Mesendoderm (in vitro differentiated cells): Measurements from ENCODE around the gene POU3F3. TPM values are rescaled to one million over a fixed set of nuclear protein-coding genes. Genes with fewer than 3 reads are reported as not detected.

Experiments
- DNase-seq: peaks from one replicate; pipeline ENCODE4 v3.0.0; 2013
- H2AK5ac ChIP-seq: 2 replicates; pipeline ENCODE4 v1.6.1; 2013; ENCODE audit warnings: low read length, inconsistent platforms
- H2BK120ac ChIP-seq: 2 replicates; pipeline ENCODE4 v1.6.1; 2013; ENCODE audit warnings: low read depth, mild to moderate bottlenecking, low read length, moderate library complexity, mixed read lengths
- H2BK15ac ChIP-seq: replicated peaks from 2 replicates; pipeline ENCODE4 v1.6.1; 2013; ENCODE audit warnings: low read depth, mild to moderate bottlenecking, moderate library complexity
- H2BK5ac ChIP-seq: 2 replicates; pipeline ENCODE4 v1.6.1; 2013; ENCODE audit warnings: low read length, inconsistent platforms
- H3K18ac ChIP-seq: 2 replicates; pipeline ENCODE4 v1.6.1; 2013; ENCODE audit warnings: mild to moderate bottlenecking, low read length, mixed read lengths
- H3K23ac ChIP-seq: one replicate; pipeline ENCODE4 v1.6.1; 2013; ENCODE audit warnings: low read length
- H3K27ac ChIP-seq: 2 replicates; pipeline ENCODE4 v1.5.1; 2013; ENCODE audit warnings: low read depth, mild to moderate bottlenecking, inconsistent platforms, low read length, moderate library complexity
- H3K27me3 ChIP-seq: 2 replicates; pipeline ENCODE4 v1.6.1; 2013; ENCODE audit warnings: low read length, control low read depth, mild to moderate bottlenecking, inconsistent platforms; ENCODE audit not compliant: insufficient read depth, poor library complexity
- H3K36me3 ChIP-seq: 2 replicates; pipeline ENCODE4 v1.6.1; 2013; ENCODE audit warnings: low read length, inconsistent platforms; ENCODE audit not compliant: control insufficient read depth, insufficient read depth
- H3K4ac ChIP-seq: one replicate; pipeline ENCODE4 v1.6.1; 2013; ENCODE audit warnings: low read depth, mild to moderate bottlenecking, low read length, moderate library complexity
- H3K4me1 ChIP-seq: 2 replicates; pipeline ENCODE4 v1.6.1; 2013; ENCODE audit warnings: low read depth, low read length, inconsistent platforms; ENCODE audit not compliant: control insufficient read depth
- H3K4me2 ChIP-seq: 2 replicates; pipeline ENCODE4 v1.6.1; 2013; ENCODE audit warnings: low read length
- H3K4me3 ChIP-seq: 2 replicates; pipeline ENCODE4 v1.5.1; 2013; ENCODE audit warnings: mild to moderate bottlenecking, low read length
- H3K56ac ChIP-seq: one replicate; pipeline ENCODE4 v1.6.1; 2013; ENCODE audit warnings: low read length
- H3K79me1 ChIP-seq: 2 replicates; pipeline ENCODE4 v1.6.1; 2013; ENCODE audit warnings: low read length, inconsistent platforms
- H3K79me2 ChIP-seq: 2 replicates; pipeline ENCODE4 v1.6.1; 2013; ENCODE audit warnings: mild to moderate bottlenecking, low read length; ENCODE audit not compliant: control insufficient read depth, insufficient read depth
- H3K9ac ChIP-seq: 2 replicates; pipeline ENCODE4 v1.6.1; 2013; ENCODE audit warnings: low read length, inconsistent platforms
- H4K5ac ChIP-seq: one replicate; pipeline ENCODE4 v1.6.1; 2013; ENCODE audit warnings: low read length
- H4K8ac ChIP-seq: one replicate; pipeline ENCODE4 v1.6.1; 2013; ENCODE audit warnings: low read depth, mild to moderate bottlenecking, control low read depth, low read length, moderate library complexity
- WGBS: extraction: QIAGEN DNeasy Blood & Tissue Kit; methylation state at CpG from one replicate; pipeline ENCODE4 v1.1.7; 2013; ENCODE audit warnings: low lambda C conversion rate, missing lambda C conversion rate; ENCODE audit not compliant: insufficient coverage; ENCODE audit errors: extremely low coverage; 5-methylcytosine and 5-hydroxymethylcytosine counted together
- polyA plus RNA-seq, 2 experiments: library from polyadenylated mRNA; stranded (reverse); fragments of 200-250 nt; gene quantifications; one replicate each; pipeline ENCODE4 v1.2.3, GENCODE V29; 2013

The POU3F3 gene
- 0.06 TPM for polyA plus RNA-seq (2013, experiment 1 of 2)
- 0.06 TPM for polyA plus RNA-seq (2013, experiment 2 of 2)

DNA sequence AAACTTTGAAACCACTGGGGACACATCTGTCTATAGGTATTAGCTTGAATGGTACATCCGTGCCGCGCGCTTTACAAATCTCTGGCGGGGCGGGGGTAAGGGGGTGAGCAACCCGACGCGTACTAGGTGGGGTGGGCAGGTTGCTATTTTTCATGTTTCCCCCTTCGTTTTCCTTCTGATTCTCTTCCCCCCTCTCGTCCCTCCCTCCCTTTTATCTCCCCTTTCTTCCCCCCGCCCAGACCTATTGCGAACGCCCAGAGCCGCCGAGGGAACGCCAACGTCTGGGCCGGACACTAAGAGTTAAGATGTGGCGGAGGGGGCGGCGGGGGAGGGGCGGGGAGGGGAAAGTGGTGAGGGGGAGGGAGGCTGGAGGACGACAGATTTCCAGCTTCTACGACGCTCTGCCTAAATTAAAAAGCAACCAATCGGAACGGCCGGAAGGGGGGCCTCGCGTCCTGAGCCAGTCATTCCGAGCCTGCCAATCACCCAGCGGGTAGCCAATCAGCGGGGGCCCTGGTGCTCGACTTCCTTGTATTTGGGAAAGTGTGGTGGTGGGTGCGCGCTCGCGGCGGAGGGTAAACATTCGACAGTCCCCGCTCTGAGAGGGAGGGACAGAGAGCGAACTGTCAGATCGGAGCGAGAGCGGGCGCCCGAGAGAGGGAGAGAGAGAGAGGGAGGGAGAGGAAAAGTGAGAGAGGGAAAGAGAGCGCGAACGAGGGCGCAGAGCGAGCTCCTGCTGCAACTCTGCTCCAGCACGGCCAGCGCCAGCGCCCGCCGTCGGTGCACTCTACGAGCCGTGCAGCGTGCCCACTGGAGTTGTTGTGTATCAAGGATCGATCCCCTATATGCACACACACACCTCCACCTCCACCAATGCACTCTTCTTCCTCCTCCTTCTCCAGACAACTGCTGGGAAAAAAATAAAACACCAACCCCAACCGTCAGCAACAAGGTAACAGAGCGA, at the start of gene POU3F3:
POU3F3 (plus strand) TSS at position 582 of the 964 bp plus-strand sequence. CDS start 1,396 bp downstream, outside the sequence.
- Histone ChIP-seq H3K18ac (peak within 1 kb of the TSS; percentile 30), H3K56ac (peak within 1 kb of the TSS; percentile 34), H3K36me3 (no peaks in the 10 kb centered on the region), H3K27ac (no peak within 1 kb of the TSS), H2BK120ac (no peak within 1 kb of the TSS), H3K79me1 (no peaks in the 10 kb centered on the region), H2BK15ac (no peak within 1 kb of the TSS), H3K9ac (no peak within 1 kb of the TSS), H3K4me1 (no peaks in the 10 kb centered on the region), H3K79me2 (no peaks in the 10 kb centered on the region), H2BK5ac (no peak within 1 kb of the TSS), H3K4ac (no peak within 1 kb of the TSS), H4K5ac (no peak within 1 kb of the TSS), H3K23ac (no peak within 1 kb of the TSS), H3K4me2 (peak within 1 kb of the TSS; percentile 93), H3K27me3 (peaks cover 40% of the 10 kb centered on the region), H2AK5ac (no peak within 1 kb of the TSS), H3K4me3 (peak within 1 kb of the TSS; percentile 30), H4K8ac (no peak within 1 kb of the TSS)
- no CpG with 5 or more reads among the region's 65 CpGs for WGBS
- DNase-seq: peak; percentile 99

DNA sequence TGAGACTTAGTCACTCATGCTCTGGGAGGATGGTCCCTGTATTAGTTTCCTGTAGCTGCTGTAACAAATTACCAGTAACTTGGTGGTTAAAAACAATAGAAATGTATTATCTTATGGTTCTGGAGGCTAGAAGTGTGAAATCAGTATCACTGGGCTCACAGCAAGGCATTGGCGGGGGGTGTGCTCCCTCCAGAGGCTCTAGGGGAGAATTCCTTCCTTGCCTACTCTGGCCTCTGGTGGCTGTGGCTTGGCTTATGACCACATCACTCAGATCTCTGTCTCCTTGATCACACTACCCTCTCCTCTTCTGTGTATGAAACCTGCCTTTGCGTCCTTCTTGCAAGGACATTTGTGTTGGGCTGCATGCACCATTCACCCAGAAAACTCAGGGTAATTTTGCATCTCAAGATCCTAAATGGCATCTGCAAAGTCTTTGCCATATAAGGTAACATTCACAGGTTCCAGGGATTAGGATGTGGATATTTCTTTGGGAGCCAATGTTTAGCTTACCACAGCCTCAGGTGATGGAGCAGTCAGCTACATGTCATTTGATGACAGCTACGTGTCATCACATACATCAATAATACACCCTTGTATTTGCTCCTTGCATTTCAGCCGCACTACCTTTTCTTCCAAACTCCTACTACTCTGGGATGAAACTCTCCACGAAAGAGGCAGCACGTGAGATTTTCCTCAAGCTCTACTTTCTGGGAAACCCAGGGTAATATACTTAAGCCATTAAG, 49.6 kb upstream of the POU3F3 start:
- Histone ChIP-seq H3K4me2 (no peak overlapping the region), H3K79me2 (no peaks in the 10 kb centered on the region), H2BK120ac (no peak overlapping the region), H3K23ac (no peak overlapping the region), H3K4me3 (no peak overlapping the region), H3K4ac (no peak overlapping the region), H4K8ac (no peak overlapping the region), H3K18ac (no peak overlapping the region), H2AK5ac (no peak overlapping the region), H3K56ac (no peak overlapping the region), H2BK5ac (no peak overlapping the region), H4K5ac (no peak overlapping the region), H3K27ac (no peak overlapping the region), H3K79me1 (no peaks in the 10 kb centered on the region), H3K36me3 (no peaks in the 10 kb centered on the region), H3K9ac (no peak overlapping the region), H2BK15ac (no peak overlapping the region), H3K27me3 (no peaks in the 10 kb centered on the region), H3K4me1 (peaks cover 2% of the 10 kb centered on the region)
- DNase-seq: peak; percentile 65
- WGBS: no CpG with 5 or more reads among the region's 6 CpGs

DNA sequence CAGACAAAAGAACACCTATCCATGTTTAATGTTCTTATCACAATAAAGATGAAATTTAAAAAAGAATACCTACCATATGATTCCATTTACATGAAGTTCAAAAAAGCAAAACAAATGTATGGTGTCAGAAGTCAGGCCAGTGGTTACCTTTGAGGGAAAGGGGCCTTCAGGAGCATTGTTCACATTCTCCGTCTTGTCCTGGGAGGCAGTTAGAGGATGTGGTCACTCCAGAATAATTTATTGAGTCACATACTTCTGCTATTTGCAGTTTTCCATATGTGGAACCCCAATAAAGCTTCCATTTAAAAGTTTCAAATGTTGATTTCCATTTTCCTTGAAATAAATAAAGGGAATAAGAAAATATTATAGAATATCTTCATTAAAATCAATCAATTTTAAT, 41.6 kb upstream of the POU3F3 start:
- H3K9ac ChIP-seq: no peak overlapping the region
- H3K4me3 ChIP-seq: no peak overlapping the region
- no peak overlapping the region for H3K27ac ChIP-seq
- WGBS: no CpG with 5 or more reads among the region's 1 CpG
- H3K79me1 ChIP-seq: no peaks in the 10 kb centered on the region
- H2BK120ac ChIP-seq: no peak overlapping the region
- no peak overlapping the region for H3K23ac ChIP-seq
- H3K36me3 ChIP-seq: no peaks in the 10 kb centered on the region
- H3K56ac ChIP-seq: no peak overlapping the region
- no peak overlapping the region for H4K5ac ChIP-seq
- H3K27me3 ChIP-seq: no peaks in the 10 kb centered on the region
- DNase-seq: peak; percentile 8
- no peak overlapping the region for H2AK5ac ChIP-seq
- H2BK15ac ChIP-seq: no peak overlapping the region
- H3K18ac ChIP-seq: no peak overlapping the region
- no peak overlapping the region for H3K4ac ChIP-seq
- H2BK5ac ChIP-seq: no peak overlapping the region
- H3K4me1 ChIP-seq: no peaks in the 10 kb centered on the region
- no peaks in the 10 kb centered on the region for H3K79me2 ChIP-seq
- H4K8ac ChIP-seq: no peak overlapping the region
- no peak overlapping the region for H3K4me2 ChIP-seq

DNA sequence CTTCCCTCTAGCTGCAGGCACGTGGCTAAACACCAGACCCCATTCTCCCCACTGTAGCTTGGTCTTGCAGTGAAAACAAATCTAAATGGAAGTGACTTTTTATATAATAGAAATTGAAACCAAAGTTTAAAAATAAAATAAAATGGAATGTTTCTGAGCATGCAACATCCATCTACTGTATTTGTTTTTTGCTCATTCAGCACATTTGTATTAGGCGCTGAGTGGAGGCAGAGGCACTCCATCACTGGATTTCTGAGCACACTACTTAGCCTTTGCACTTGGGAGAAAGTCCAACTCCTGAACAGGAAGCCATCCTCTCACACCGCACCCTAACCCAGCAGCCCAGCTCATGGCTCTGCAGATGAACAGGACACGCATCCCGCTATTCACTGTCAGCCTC, 37.8 kb upstream of the POU3F3 start:
- Histone ChIP-seq H3K27me3 (no peaks in the 10 kb centered on the region), H4K8ac (no peak overlapping the region), H3K4me3 (no peak overlapping the region), H3K23ac (no peak overlapping the region), H3K79me2 (no peaks in the 10 kb centered on the region), H2BK15ac (no peak overlapping the region), H3K36me3 (no peaks in the 10 kb centered on the region), H2AK5ac (no peak overlapping the region), H3K4me1 (no peaks in the 10 kb centered on the region), H4K5ac (no peak overlapping the region), H3K56ac (no peak overlapping the region), H3K27ac (no peak overlapping the region), H3K9ac (no peak overlapping the region), H2BK120ac (no peak overlapping the region), H3K4ac (no peak overlapping the region), H3K4me2 (no peak overlapping the region), H2BK5ac (no peak overlapping the region), H3K79me1 (no peaks in the 10 kb centered on the region), H3K18ac (no peak overlapping the region)
- no CpG with 5 or more reads among the region's 5 CpGs for WGBS
- no peak for DNase-seq

DNA sequence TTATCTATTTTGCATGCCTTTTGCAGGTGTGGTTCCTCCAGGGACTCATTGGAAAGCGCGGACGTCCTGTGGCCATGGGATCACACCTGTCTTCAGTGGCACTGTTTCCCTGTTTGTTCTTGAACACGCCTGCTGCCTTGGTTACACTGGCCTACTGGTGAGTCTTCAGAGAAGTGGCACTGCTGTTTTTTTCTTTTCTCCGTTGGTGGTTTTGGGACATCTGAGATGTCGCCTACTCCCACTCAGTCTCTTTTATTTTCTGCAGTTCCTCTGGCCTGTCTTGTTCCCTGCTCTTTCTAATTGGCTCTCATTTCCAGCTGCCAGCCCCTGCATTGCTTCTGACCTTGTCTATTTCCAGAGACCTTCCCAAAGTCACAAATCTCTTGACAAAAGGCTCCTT, 35.7 kb upstream of the POU3F3 start:
- H4K8ac ChIP-seq: no peak overlapping the region
- no peak overlapping the region for H3K27ac ChIP-seq
- no peak overlapping the region for H2AK5ac ChIP-seq
- H3K27me3 ChIP-seq: no peaks in the 10 kb centered on the region
- DNase-seq: no peak
- H3K79me2 ChIP-seq: no peaks in the 10 kb centered on the region
- no peaks in the 10 kb centered on the region for H3K79me1 ChIP-seq
- no peak overlapping the region for H3K4me2 ChIP-seq
- no peak overlapping the region for H3K18ac ChIP-seq
- H3K4me3 ChIP-seq: no peak overlapping the region
- H3K4ac ChIP-seq: no peak overlapping the region
- no peak overlapping the region for H3K9ac ChIP-seq
- no peak overlapping the region for H4K5ac ChIP-seq
- no peak overlapping the region for H2BK15ac ChIP-seq
- H3K4me1 ChIP-seq: no peaks in the 10 kb centered on the region
- no peak overlapping the region for H2BK5ac ChIP-seq
- H3K36me3 ChIP-seq: no peaks in the 10 kb centered on the region
- WGBS: no CpG with 5 or more reads among the region's 6 CpGs
- no peak overlapping the region for H3K56ac ChIP-seq
- no peak overlapping the region for H2BK120ac ChIP-seq
- H3K23ac ChIP-seq: no peak overlapping the region
